ENCODE results near the gene NPL.
A peak's percentile ranks its signal among the peaks of the same experiment; 100 is the strongest.

NPL gene

DNA sequence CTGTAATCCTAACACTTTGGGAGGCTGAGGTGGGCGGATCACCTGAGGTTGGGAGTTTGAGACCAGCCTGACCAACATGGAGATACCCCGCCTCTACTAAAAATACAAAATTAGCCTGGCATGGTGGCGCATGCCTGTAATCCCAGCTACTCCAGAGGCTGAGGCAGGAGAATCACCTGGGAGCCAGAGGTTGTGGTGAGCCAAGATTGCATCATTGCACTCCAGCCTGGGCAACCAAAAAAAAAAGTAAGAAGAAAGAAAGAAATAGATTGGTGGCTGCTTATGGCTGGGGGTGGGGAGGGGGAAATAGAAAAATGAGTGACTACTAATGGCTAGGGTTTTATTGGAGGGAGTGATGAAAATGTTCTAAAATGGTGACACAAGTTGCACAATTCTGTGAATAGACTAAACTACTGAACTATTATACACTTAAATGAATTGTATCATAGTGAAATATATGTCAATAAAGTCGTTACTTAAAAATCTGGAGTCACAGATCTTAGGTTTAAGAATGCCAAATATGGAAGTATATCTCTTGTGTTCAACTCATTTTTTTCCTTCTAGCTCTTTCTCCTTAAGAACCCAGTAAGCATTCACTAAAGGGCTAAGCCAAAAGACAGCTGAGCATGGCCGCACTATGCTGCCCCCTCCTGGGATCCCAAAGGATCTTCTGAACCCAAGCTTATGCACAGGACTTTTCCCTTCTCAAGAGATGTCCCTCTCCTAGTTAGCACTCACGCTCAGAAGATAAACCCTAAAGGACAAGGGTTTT, 3.2 kb upstream of the NPL start (continued):
- TF ChIP-seq, protein P1, sequence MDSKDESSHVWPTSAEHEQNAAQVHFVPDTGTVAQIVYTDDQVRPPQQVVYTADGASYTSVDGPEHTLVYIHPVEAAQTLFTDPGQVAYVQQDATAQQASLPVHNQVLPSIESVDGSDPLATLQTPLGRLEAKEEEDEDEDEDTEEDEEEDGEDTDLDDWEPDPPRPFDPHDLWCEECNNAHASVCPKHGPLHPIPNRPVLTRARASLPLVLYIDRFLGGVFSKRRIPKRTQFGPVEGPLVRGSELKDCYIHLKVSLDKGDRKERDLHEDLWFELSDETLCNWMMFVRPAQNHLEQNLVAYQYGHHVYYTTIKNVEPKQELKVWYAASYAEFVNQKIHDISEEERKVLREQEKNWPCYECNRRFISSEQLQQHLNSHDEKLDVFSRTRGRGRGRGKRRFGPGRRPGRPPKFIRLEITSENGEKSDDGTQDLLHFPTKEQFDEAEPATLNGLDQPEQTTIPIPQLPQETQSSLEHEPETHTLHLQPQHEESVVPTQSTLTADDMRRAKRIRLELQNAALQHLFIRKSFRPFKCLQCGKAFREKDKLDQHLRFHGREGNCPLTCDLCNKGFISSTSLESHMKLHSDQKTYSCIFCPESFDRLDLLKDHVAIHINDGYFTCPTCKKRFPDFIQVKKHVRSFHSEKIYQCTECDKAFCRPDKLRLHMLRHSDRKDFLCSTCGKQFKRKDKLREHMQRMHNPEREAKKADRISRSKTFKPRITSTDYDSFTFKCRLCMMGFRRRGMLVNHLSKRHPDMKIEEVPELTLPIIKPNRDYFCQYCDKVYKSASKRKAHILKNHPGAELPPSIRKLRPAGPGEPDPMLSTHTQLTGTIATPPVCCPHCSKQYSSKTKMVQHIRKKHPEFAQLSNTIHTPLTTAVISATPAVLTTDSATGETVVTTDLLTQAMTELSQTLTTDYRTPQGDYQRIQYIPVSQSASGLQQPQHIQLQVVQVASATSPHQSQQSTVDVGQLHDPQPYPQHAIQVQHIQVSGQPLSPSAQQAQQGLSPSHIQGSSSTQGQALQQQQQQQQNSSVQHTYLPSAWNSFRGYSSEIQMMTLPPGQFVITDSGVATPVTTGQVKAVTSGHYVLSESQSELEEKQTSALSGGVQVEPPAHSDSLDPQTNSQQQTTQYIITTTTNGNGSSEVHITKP (tag by site-specific recombination; IDR thresholded peaks at IDR 0.05) = 0 out of 2 replicates have a peak, but pooled peaks have one; percentile 15
- peak; percentile 92 for TF ChIP-seq ZNF664 (tag by site-specific recombination; IDR thresholded peaks at IDR 0.05)

DNA sequence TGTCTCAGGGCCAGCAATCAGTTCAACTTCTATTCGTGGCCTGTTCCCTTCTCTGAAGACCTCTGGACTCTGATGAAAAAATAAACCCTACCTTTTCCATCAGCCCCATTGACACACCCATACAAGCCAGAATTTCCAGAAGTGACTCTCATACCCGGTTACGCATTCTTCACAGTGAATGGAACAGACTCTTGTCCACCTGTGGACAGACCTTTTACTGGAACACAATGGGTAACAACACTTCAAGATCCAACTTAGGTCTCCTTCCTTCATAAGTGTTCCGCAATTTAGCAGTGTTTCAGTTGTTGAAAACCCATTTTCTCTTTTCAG, 2.6 kb upstream of the NPL start:
- no peaks in the 10 kb centered on the region for H3K36me3 ChIP-seq (ENCODE audit: control insufficient read depth in 2 of 2, insufficient read depth in 1 of 2, low read length in 2 of 2)
- no peak overlapping the region for H3K4me3 ChIP-seq (ENCODE audit: low read depth, low read length)
- 0 out of 2 replicates have a peak, but pooled peaks cover 2% of the 10 kb centered on the region for H3K4me1 ChIP-seq (ENCODE audit: control insufficient read depth, insufficient read depth, low read length)
- CTCF ChIA-PET = interaction anchor here (0.7 to 12.6 kb wide), 21 partner anchors 10 to 702 kb away, joined by 3 to 668 read pairs (median 4); partner anchors contain the start of gene RGS16
- H3K9me3 ChIP-seq (ENCODE audit: control insufficient read depth, insufficient read depth, low read depth, low read length) = no peaks in the 10 kb centered on the region
- POLR2A ChIA-PET = interaction anchor here (0.6 kb wide), 1 partner anchor 51 kb away, joined by 3 read pairs; no protein-coding TSS in a partner anchor
- no peak overlapping the region for H3K27ac ChIP-seq (ENCODE audit: extremely low read depth, low read depth, low read length)
- no peak for TF ChIP-seq ZNF791 (tag by site-specific recombination; IDR thresholded peaks at IDR 0.05)
- no peak for TF ChIP-seq MYNN (tag by site-specific recombination; IDR thresholded peaks at IDR 0.05; ENCODE audit: borderline replicate concordance)
- TF ChIP-seq ZNF140 (tag by site-specific recombination; IDR thresholded peaks at IDR 0.05) = no peak
- no peak for TF ChIP-seq MZF1 (tag by site-specific recombination; IDR thresholded peaks at IDR 0.05; ENCODE audit: borderline replicate concordance)
- no peak for TF ChIP-seq ZNF23 (tag by site-specific recombination; IDR thresholded peaks at IDR 0.05; ENCODE audit: borderline replicate concordance)
- no peak for TF ChIP-seq ZNF658 (tag by site-specific recombination; IDR thresholded peaks at IDR 0.05)

DNA sequence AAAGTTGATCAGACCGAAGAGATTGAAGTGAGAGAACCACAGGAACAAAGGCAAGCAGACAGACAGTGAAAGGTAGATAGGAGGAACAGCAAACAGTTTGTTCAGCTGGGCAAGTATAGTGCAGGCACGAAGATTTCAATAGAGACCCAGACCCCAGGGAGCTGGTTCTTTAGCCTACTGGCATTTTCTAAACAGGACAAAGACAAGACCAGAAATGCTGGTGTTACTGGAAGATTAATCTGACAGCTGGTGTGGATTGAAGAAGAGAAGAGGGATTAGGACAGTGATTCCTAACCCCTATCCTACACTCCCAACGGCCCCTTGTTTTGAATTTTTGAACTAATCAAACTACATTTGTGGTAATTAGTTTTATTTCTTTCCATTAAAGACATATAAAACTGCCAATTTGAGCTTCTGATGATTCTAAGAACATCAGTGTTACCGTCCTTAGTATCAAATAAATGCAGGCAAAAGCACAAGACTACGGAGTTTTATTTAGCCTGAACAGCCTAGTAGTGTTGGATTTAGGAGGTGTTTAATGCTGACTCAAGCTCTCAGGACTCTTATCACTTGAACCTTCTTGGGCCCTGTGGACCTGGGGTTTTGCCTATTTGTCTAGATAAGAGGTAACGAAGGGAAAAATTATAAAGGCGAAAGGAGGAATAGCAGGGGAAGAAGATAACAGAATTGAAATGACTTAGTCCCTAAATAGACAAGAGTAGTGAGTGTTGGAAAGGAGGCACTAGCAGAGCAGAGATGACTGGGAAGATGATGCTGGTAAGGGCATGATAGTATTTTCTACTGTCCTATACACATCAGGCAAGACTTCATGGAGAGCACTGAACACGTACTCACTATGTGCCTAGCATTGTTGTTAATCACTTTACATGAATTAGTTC, 2.0 kb downstream of the NPL start:
- Histone ChIP-seq H3K27ac (ENCODE audit: extremely low read depth, low read depth, low read length) (no peak overlapping the region), H3K36me3 (ENCODE audit: control insufficient read depth in 2 of 2, insufficient read depth in 1 of 2, low read length in 2 of 2) (peaks cover 0 to 21% of the 10 kb centered on the region in 2 experiments; a peak in 1 of 3 replicates), H3K4me1 (ENCODE audit: control insufficient read depth, insufficient read depth, low read length) (0 out of 2 replicates have a peak, but pooled peaks cover 2% of the 10 kb centered on the region), H3K9me3 (ENCODE audit: control insufficient read depth, insufficient read depth, low read depth, low read length) (no peaks in the 10 kb centered on the region), H3K4me3 (ENCODE audit: low read depth, low read length) (no peak overlapping the region)
- ChIA-PET CTCF (interaction anchor here (0.6 to 12.6 kb wide), 4 partner anchors 9 to 411 kb away, joined by 3 to 668 read pairs (median 4); partner anchors contain the start of gene RGS16), POLR2A (no interaction called here)
- TF ChIP-seq ZNF549 (tag by site-specific recombination; IDR thresholded peaks at IDR 0.05) = no peak
- no peak for TF ChIP-seq ZNF423 (tag by site-specific recombination; IDR thresholded peaks at IDR 0.05)
- no peak for TF ChIP-seq ZBTB17 (tag by site-specific recombination; IDR thresholded peaks at IDR 0.05)
- TF ChIP-seq ZNF521 (tag by site-specific recombination; IDR thresholded peaks at IDR 0.05) = no peak
- TF ChIP-seq ZNF510 (tag by site-specific recombination; IDR thresholded peaks at IDR 0.05; ENCODE audit: insufficient replicate concordance) = no peak
- TF ChIP-seq, protein P2, sequence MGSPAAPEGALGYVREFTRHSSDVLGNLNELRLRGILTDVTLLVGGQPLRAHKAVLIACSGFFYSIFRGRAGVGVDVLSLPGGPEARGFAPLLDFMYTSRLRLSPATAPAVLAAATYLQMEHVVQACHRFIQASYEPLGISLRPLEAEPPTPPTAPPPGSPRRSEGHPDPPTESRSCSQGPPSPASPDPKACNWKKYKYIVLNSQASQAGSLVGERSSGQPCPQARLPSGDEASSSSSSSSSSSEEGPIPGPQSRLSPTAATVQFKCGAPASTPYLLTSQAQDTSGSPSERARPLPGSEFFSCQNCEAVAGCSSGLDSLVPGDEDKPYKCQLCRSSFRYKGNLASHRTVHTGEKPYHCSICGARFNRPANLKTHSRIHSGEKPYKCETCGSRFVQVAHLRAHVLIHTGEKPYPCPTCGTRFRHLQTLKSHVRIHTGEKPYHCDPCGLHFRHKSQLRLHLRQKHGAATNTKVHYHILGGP (tag by site-specific recombination; IDR thresholded peaks at IDR 0.05) = no peak
- TF ChIP-seq, protein P3, sequence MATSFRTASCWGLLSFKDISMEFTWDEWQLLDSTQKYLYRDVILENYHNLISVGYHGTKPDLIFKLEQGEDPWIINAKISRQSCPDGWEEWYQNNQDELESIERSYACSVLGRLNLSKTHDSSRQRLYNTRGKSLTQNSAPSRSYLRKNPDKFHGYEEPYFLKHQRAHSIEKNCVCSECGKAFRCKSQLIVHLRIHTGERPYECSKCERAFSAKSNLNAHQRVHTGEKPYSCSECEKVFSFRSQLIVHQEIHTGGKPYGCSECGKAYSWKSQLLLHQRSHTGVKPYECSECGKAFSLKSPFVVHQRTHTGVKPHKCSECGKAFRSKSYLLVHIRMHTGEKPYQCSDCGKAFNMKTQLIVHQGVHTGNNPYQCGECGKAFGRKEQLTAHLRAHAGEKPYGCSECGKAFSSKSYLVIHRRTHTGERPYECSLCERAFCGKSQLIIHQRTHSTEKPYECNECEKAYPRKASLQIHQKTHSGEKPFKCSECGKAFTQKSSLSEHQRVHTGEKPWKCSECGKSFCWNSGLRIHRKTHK (tag by site-specific recombination; IDR thresholded peaks at IDR 0.05) = no peak
- no peak for TF ChIP-seq ZNF654 (tag by site-specific recombination; IDR thresholded peaks at IDR 0.05; ENCODE audit: low read depth)
- TF ChIP-seq, protein P4, sequence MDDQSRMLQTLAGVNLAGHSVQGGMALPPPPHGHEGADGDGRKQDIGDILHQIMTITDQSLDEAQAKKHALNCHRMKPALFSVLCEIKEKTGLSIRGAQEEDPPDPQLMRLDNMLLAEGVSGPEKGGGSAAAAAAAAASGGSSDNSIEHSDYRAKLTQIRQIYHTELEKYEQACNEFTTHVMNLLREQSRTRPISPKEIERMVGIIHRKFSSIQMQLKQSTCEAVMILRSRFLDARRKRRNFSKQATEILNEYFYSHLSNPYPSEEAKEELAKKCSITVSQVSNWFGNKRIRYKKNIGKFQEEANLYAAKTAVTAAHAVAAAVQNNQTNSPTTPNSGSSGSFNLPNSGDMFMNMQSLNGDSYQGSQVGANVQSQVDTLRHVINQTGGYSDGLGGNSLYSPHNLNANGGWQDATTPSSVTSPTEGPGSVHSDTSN (CRISPR knock-in tag; IDR thresholded peaks at IDR 0.05) = no peak
- no peak for TF ChIP-seq ZNF274 (IDR thresholded peaks at IDR 0.05; ENCODE audit: low read length)
- no peak for TF ChIP-seq ZNF274 (tag by site-specific recombination; IDR thresholded peaks at IDR 0.05; ENCODE audit: borderline replicate concordance)
- TF ChIP-seq, protein P5, sequence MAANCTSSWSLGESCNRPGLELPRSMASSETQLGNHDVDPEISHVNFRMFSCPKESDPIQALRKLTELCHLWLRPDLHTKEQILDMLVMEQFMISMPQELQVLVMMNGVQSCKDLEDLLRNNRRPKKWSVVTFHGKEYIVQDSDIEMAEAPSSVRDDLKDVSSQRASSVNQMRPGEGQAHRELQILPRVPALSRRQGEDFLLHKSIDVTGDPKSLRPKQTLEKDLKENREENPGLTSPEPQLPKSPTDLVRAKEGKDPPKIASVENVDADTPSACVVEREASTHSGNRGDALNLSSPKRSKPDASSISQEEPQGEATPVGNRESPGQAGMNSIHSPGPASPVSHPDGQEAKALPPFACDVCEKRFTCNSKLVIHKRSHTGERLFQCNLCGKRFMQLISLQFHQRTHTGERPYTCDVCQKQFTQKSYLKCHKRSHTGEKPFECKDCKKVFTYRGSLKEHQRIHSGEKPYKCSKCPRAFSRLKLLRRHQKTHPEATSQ (tag by site-specific recombination; IDR thresholded peaks at IDR 0.05) = no peak

Data from HEK293 (cell line).